ENCODE data around the gene ITPK1. TPM values are rescaled to one million over a fixed set of nuclear protein-coding genes. Genes with fewer than 3 reads are reported as not detected.

ITPK1 gene
- total RNA-seq, 3 donors from 2014 or later (not counting 1 experiment from before 2014, with no cell fraction given), result 73.2 to 74.8 (median 74.4) TPM

DNA sequence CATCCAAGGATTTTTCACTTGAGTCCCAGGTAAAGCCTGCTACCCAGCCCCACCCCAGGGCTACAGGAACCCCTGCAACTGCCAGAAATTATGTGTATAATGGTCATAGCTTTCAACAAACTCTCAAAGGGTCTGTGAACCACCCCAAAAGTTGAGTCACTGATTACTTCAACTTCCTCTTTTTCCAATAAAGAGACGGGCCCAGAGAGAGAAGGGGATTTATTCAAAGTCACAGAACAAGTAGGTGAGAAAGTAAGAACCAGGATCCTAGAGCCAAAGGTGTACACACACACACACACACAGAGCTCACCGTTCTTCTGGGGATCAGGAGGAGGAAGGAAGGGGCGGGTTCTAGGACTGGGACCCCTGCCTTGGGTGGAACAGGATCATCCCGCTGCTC lies 4.8 kb upstream of the ITPK1 start:
- no peak overlapping the region for H3K27ac ChIP-seq (ENCODE audit: low read length)
- no peaks in the 10 kb centered on the region for H3K9me3 ChIP-seq (ENCODE audit: control insufficient read depth, insufficient read depth, low read length)
- intact Hi-C loops (cut with micrococcal nuclease), result no loop called here
- WGBS (ENCODE audit: insufficient coverage), result 100% methylated on average over 1 of the region's 4 CpGs
- no peak for DNase-seq
- peaks cover 0 to 3% of the 10 kb centered on the region in 2 donors for H3K27me3 Mint-ChIP-seq (ENCODE audit: low read depth in 2 of 2)
- H3K4me1 ChIP-seq (ENCODE audit: control insufficient read depth, insufficient read depth, low read length), result peaks cover 10% of the 10 kb centered on the region
- H3K4me3 Mint-ChIP-seq, result no peak overlapping the region
- no peaks in the 10 kb centered on the region for H3K36me3 ChIP-seq (ENCODE audit: control insufficient read depth, insufficient read depth, low read length)
- H3K27ac Mint-ChIP-seq, result no peak overlapping the region
- no peaks in the 10 kb centered on the region for H3K9me3 Mint-ChIP-seq
- no peak overlapping the region for H3K4me3 ChIP-seq (ENCODE audit: low read length)
- no peaks in the 10 kb centered on the region for H3K36me3 Mint-ChIP-seq
- ATAC-seq, result no peak
- TF ChIP-seq, protein P1, sequence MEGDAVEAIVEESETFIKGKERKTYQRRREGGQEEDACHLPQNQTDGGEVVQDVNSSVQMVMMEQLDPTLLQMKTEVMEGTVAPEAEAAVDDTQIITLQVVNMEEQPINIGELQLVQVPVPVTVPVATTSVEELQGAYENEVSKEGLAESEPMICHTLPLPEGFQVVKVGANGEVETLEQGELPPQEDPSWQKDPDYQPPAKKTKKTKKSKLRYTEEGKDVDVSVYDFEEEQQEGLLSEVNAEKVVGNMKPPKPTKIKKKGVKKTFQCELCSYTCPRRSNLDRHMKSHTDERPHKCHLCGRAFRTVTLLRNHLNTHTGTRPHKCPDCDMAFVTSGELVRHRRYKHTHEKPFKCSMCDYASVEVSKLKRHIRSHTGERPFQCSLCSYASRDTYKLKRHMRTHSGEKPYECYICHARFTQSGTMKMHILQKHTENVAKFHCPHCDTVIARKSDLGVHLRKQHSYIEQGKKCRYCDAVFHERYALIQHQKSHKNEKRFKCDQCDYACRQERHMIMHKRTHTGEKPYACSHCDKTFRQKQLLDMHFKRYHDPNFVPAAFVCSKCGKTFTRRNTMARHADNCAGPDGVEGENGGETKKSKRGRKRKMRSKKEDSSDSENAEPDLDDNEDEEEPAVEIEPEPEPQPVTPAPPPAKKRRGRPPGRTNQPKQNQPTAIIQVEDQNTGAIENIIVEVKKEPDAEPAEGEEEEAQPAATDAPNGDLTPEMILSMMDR (IDR thresholded peaks at IDR 0.05), result no peak
- H3K27me3 ChIP-seq (ENCODE audit: control insufficient read depth, insufficient read depth, low read length), result no peaks in the 10 kb centered on the region
- peaks cover 4 to 11% of the 10 kb centered on the region in 2 donors for H3K4me1 Mint-ChIP-seq

DNA sequence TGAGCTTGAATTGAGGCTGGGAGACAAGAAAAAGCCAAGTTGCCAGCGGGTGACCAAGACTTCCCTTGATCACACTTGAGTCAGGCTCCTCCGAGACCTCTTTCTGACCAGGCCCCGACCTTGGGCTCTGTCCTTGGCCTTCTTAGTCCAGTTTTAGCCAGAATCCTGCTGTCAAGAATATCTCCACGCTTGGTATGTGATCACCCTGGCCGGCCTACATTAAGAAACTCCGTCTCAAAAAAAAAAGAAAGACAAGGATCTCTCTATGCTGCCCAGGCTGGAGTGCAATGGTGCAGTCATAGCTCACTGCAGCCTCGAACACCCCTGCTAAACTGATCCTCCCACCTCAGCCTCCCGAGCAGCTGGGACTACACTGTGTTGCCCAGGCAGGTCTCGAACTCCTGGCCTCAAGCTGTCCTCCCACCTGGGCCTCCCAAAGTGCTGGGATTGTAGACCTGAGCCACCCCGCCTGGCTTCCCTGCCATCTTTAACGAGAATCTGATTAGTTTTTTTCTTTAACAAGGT lies 1.0 kb upstream of the ITPK1 start:
- H3K27ac ChIP-seq (ENCODE audit: low read length), result peak overlapping the region; percentile 92
- Mint-ChIP-seq H3K9me3 (no peaks in the 10 kb centered on the region), H3K4me3 (peak overlapping the region; percentile 59), H3K36me3 (no peaks in the 10 kb centered on the region), H3K27me3 (ENCODE audit: low read depth in 2 of 2) (no peaks in the 10 kb centered on the region), H3K27ac (peak overlapping the region; percentile 79), H3K4me1 (peaks cover 18 to 37% of the 10 kb centered on the region in 2 donors)
- intact Hi-C loops (cut with micrococcal nuclease), result loop anchor here (1.0 to 10.0 kb wide), 2 partner anchors 68 to 103 kb away; partner anchors contain the start of genes LYSET and MOAP1
- no peaks in the 10 kb centered on the region for H3K36me3 ChIP-seq (ENCODE audit: control insufficient read depth, insufficient read depth, low read length)
- no peaks in the 10 kb centered on the region for H3K27me3 ChIP-seq (ENCODE audit: control insufficient read depth, insufficient read depth, low read length)
- DNase-seq (no peak), ATAC-seq (no peak)
- H3K4me3 ChIP-seq (ENCODE audit: low read length), result peak overlapping the region; percentile 81
- H3K4me1 ChIP-seq (ENCODE audit: control insufficient read depth, insufficient read depth, low read length), result peaks cover 37% of the 10 kb centered on the region
- 94% methylated on average over 11 of the region's 11 CpGs for WGBS (ENCODE audit: insufficient coverage)
- TF ChIP-seq, protein P1 (IDR thresholded peaks at IDR 0.05), result no peak
- H3K9me3 ChIP-seq (ENCODE audit: control insufficient read depth, insufficient read depth, low read length), result no peaks in the 10 kb centered on the region

DNA sequence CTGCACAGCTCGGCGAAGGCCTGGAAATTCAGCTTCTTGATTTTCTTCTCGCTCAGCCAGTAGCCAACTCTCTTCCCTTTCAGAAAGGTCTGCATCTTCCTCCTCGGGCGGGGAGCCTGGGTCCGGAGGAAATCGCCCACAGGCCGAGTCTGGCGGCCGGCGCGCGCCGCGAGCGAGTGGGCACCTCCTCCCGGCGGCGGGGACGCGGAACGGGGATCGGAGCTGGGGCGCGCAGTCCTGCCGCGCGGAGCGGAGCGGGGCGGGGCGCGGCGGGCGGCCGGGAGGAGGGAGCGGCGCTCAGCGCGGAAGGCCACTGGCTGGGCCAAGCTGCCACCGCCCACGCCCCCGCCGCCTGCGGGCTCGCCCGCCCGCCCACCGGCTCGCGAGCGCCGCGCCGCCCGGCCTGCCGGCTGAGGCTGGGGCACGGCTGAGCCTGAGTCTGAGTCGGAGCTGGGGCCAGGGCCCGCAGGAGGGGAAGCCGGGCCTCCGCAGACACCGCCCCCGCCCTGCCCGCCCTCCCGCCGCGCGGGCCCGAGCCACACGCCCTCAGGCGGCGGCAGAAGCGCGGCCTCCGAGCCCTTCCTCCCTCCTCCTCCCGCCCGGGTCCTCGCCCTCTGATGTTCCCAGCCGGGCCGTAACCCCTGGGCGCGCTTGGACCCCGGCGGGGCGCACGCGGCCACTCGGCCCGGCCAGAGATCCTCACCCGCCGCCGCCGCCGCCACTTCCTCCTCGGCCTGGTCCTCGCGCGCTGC lies 480 bp downstream of the ITPK1 start:
- Mint-ChIP-seq H3K36me3 (no peaks in the 10 kb centered on the region), H3K4me3 (peak overlapping the region; percentile 90), H3K4me1 (peaks cover 18 to 39% of the 10 kb centered on the region in 2 donors), H3K27ac (peak overlapping the region in 1 of 2 donors; percentile 97), H3K9me3 (no peaks in the 10 kb centered on the region), H3K27me3 (ENCODE audit: low read depth in 2 of 2) (no peaks in the 10 kb centered on the region)
- DNase-seq, result peak; percentile 84 to 92
- intact Hi-C loops (cut with micrococcal nuclease), result loop anchor here (2.0 to 10.0 kb wide), 2 partner anchors 40 to 70 kb away; partner anchors contain the start of genes LYSET and MOAP1
- ATAC-seq, result peak; percentile 73 to 92 (median 80)
- no peaks in the 10 kb centered on the region for H3K9me3 ChIP-seq (ENCODE audit: control insufficient read depth, insufficient read depth, low read length)
- H3K27ac ChIP-seq (ENCODE audit: low read length), result peak overlapping the region; percentile 37
- H3K4me1 ChIP-seq (ENCODE audit: control insufficient read depth, insufficient read depth, low read length), result peaks cover 40% of the 10 kb centered on the region
- H3K4me3 ChIP-seq (ENCODE audit: low read length), result peak overlapping the region; percentile 53
- under 1% methylated on average over 97 of the region's 99 CpGs for WGBS (ENCODE audit: insufficient coverage)
- no peaks in the 10 kb centered on the region for H3K36me3 ChIP-seq (ENCODE audit: control insufficient read depth, insufficient read depth, low read length)
- no peaks in the 10 kb centered on the region for H3K27me3 ChIP-seq (ENCODE audit: control insufficient read depth, insufficient read depth, low read length)
- TF ChIP-seq, protein P1 (IDR thresholded peaks at IDR 0.05), result no peak
